ENCODE results near the gene MXD4.
A peak's percentile ranks its signal among the peaks of the same experiment; 100 is the strongest.

MXD4 gene

GRCh38 chr4:2291705-2292645 lies 30.1 kb upstream of the MXD4 start:
- no peak for DNase-seq (ENCODE audit: low read depth)

- no peak for DNase-seq (ENCODE audit: low read depth)
Observed at GRCh38 chr4:2290974-2291704, 29.2 kb upstream of the MXD4 start.

- no peak for DNase-seq (ENCODE audit: low read depth)
Observed at GRCh38 chr4:2290488-2290887, 28.6 kb upstream of the MXD4 start.

- no peak for DNase-seq (ENCODE audit: low read depth)
Observed at GRCh38 chr4:2289955-2290333, 28.0 kb upstream of the MXD4 start.

GRCh38 chr4:2289311-2289954 lies 27.5 kb upstream of the MXD4 start:
- no peak for DNase-seq (ENCODE audit: low read depth)

DNA sequence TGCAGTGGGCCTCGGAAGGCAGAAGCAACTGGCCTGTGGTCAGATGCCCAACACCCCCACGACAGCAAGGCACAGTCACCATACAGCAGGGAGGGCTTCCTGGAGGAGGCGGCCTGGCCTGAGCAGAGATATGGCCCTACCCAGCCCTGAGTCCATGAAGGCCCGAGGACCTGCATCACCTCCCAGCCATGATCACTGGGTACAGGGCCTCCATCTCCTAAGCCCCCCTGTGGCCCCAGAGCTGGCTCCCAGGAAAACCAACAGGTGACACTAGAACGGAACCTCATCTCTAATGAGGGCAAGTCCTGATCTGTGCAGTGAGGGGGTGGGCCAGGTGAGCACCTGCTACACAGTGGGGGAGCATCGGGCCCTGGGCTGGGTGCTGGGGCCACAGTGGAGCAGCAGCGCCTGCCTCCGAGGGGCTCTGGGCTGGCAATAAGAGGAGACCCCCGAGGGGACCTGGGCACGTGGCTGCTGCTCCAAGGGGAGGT lies 26.2 kb upstream of the MXD4 start:
- no peak for DNase-seq (ENCODE audit: low read depth)

DNA sequence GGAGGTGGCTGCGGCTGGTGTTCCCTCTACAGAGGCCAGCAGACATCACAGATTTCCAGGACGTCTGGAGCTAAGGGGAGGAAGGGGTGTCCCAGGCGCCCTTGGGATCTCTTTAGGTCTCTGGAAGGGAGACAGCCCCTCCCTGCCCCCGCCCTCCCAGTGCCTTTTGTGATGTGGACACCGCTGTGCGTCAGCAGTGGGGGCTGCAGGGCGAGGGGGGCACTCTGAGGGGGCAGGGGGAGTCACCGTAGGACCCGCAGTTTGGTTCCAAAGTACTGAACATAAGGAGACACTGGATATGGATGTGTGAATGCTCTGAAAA lies 25.6 kb upstream of the MXD4 start:
- DNase-seq (ENCODE audit: low read depth): no peak

DNA sequence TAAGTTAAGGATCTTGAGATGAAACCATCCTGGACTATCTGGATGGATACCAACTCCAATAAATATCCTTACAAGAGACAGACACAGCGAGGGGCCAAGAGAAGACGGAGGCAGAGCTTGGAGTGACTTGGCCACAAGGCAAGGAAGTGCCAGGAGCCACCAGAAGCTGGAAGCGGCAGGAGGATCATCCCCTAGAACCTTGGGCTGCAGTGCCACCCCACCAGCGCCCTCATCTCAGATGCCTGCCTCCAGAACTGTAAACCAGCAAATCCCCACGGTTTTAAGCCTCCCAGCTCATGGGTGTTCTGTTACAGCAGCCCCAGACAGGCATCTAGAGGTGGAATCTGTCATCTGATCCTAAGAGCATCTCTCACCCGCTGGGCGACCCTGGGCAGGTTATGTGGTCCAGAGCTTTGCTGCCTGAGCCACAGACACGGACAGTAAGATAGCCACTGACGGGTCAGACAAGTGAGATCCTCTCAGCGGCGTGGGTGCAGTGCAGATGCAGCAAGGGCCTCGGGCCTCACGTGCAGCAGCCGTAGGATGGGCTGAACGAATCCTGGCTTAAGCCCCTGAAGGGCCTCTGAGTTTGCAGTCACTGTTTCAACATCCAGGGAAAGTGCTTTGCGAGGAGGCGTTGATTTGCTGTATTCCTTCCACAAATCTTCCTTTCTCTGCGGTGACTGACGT lies 25.1 kb upstream of the MXD4 start:
- no peak for DNase-seq (ENCODE audit: low read depth)

- no peak for DNase-seq (ENCODE audit: low read depth)
Observed at GRCh38 chr4:2285613-2286381, 23.9 kb upstream of the MXD4 start.

DNA sequence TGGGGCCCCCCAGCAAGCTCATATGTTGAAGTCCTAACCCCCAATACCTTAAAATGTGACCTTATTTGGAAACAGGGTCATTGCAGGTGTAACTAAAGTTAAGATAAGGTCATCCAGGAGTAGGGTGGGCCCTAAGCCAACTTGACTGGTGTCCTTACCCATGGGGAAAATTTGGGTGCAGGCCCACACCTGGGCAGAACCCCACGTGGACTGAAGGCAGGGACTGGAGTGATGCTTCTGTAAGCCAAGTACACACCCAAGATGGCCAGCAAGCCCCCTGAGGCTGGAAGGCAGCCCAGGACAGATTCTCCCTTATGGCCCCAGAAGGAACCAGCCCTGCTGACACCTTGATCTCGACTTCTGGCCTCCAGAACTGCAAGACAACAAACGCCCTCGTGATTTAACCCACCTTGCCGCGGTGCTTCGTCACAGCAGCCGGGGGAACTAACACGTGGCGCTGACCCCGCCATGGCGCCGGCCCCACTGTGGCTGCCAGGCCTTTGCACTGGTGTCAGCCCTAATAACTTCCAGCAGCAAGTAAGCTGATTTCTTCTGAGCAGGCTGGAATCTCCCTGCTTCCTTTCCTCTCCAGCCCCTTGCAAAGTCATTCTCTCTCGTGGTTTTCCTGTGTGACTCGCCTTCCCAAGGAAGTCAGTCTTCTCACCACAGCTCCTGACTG lies 23.2 kb upstream of the MXD4 start:
- DNase-seq (ENCODE audit: low read depth): peak; percentile 64

DNA sequence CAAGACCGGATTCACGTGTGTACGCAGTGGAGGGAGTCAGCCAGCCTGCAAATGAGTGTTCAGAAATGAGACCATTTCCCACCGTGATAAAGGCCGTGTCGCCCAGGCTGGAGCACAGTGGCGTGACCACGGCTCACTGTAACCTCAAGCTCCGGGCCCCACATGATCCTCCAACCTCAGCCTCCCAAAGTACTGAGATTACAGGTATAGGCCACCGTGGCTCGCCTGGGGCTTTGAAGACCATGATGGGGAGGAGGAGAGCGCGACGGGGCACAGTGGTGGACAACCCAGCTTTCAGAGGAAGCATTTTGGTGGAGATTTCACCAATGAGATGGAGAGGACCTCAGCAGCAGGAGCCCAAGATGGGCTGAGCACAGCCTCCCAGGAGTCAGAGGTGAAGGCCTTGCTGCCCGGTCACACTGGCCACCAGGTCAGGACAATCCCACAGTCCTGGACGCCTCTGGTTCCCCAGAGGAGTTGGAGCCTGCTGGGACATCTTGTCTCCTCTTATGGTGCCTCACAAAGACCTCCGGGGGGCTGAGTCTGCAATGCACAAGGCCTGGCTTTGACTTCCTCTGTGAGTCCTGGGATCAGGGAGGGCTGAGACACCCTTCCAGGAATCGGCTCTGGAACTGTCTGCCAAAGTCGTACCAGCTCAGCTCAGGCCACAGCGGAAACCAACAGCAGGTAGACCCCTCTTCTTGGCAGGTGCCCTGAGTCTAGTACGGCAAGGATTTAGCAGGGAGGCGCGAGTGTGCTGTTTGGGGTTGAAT lies 22.4 kb upstream of the MXD4 start:
- DNase-seq (ENCODE audit: low read depth): no peak

DNA sequence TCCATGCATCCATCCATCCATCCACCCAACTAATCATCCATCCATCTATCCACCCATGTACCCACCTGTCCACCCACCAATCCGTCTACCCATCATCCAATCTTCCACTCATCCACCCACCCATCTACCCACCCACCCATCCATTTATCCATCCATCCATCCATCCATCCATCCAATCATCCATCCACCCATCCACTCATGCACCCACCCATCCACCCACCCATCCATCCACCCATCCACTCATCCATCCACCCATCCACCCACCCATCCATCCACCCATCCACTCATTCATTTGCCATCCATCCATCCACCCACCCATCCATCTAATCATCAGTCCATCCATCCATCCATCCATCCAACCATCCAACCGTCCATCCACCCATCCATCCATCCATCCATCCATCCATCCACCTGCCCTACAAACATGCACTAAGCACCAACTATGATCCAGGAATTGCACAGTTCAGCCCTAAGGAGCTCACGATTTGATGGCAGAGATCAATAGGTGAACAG lies 21.3 kb upstream of the MXD4 start:
- DNase-seq (ENCODE audit: low read depth): no peak

- DNase-seq (ENCODE audit: low read depth): no peak
Observed at GRCh38 chr4:2281575-2282343, 19.9 kb upstream of the MXD4 start.

DNA sequence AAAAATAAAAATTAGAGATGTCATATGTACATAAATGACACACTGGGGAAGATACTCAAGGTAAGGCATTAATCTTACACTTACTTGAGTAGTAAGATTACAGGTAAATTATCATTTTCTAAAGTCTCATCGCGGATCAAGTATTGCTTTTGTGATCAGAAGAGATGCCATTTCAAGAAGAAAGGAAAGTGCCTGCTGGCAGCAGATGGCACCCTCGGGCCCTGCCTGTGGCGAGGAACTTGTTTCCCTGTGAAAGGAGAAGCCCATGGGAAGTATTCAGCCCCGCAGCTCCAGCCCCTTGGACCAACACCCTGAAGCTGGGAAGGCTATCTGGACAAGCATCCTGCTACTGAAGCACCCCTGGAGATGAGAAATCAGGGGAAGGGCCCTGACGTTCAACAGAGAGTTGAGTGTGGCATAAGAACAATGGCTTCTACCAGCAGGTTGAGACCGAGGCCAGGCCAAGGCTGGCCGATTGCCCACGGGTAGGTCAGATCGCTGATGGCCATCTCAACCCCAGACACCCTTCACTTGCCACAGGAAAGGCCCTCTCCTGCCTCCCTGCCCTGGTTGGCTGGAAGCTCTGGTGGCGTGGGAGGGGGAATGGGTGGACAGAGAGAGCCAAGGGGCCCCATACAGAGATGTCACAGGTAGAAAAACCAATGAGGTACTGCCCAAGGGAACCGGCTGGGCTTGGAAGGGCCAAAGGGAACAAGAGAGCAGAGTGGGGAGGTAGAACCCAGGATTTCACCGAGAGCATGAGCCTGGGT lies 18.8 kb upstream of the MXD4 start:
- DNase-seq (ENCODE audit: low read depth): peak; percentile 15

GRCh38 chr4:2277956-2278355 lies 16.0 kb upstream of the MXD4 start:
- DNase-seq (ENCODE audit: low read depth): peak; percentile 30

DNA sequence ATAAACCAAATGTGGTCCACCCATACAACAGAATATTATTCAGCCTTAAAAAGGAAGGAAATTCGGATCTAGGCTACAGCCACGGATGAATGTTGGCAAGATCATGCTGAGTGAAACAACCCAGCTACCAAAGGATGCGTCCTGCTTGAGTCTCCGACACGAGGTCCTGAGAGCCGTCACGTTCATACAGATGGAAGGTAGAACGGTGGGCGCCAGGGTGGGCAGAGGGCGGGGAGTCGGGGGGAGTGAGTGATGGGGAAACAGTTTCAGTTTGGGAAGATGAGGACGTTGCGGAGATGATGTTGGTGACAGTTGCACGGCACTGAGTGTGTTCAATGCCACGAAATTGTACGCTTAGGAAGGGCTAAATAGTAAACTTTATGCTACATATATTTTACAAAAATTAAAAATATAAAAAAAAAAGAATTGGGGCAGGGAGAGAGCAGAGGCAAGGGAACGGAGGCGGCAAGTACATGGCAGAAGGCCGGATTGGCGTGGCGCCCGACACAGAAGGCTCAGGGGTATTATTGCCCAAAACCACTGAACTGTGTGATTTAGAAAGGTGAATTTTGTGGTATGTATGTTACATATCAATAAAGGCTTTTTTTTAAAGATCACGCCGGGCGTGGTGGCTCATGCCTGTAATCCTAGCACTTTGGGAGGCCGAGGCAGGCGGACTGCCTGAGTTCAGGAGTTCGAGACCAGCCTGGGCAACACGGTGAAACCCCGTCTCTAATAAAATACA lies 14.8 kb upstream of the MXD4 start:
- no peak for DNase-seq (ENCODE audit: low read depth)

DNA sequence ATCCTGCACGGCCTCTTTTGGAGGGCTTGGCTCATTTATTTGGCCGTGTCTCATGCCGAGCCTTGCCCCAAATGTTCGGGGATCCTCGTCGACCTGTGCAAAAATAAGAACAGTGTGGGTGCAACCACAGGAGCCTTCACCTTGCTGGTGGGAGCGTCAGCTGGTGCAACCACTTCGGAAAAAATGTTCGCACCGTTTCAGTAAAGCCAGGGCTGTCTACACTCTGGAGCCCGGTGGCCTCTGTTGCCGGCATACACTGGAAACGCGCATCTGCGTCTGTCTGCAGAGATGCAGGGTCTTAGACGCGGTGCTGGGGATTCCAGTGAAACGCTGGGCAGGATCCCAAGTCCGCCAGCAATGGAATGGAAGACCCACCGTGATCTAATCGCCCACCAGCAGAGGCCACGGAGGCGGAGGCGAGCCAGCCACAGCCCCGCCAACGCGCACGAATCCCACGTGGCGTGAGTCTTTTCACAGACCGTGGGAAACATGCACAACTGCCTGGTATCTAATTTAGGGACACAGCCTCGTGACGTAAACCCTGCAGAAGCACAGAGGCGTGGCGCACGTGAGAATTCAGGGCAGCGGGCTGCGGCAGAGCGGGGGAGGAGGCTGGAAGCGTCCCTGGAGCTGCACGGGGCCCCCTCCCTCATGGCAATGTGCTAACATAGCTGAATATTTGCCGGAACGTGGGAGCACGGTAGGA lies 13.8 kb upstream of the MXD4 start:
- no peak for DNase-seq (ENCODE audit: low read depth)

All from EH (cell line).